Natural killer cell treated with Interleukin-12 subunit alpha and Interleukin-12 subunit beta and Interleukin-15 and Interleukin-18, amount 100 ng/mL, for 72 hours (primary cell): ENCODE data around the gene MAML3. TPM values are rescaled to one million over a fixed set of nuclear protein-coding genes. Genes with fewer than 3 reads are reported as not detected.
A peak's percentile ranks its signal among the peaks of the same experiment; 100 is the strongest.

ENCODE experiments used
- ATAC-seq, 2 donors: fragments of 150-1000 bp; cut with Tn5 transposase in 1 of 2; sonication (Bioruptor Pico), chemical (Tn5 transposase) in 1 of 2; 2 replicates each; pipeline ENCODE4 v1.10.0; 2021
- DNase-seq: peaks from one replicate; pipeline ENCODE4 v3.0.0; 2022; ENCODE audit warnings: low spot score
- H3K27ac Mint-ChIP-seq, 2 donors: 1 replicate in 1 of 2; 2 replicates in 1 of 2; pipeline ENCODE4 v1.8.0; 2022; ENCODE audit warnings: mixed read lengths in 2 of 2, mild to moderate bottlenecking in 1 of 2, moderate library complexity in 1 of 2
- H3K27me3 Mint-ChIP-seq, 2 donors: 1 replicate in 1 of 2; 2 replicates in 1 of 2; pipeline ENCODE4 v1.8.0; 2022; ENCODE audit warnings: mixed read lengths in 2 of 2
- H3K36me3 Mint-ChIP-seq: one replicate; pipeline ENCODE4 v1.8.0; 2022; ENCODE audit warnings: mixed read lengths
- H3K4me1 Mint-ChIP-seq, 2 donors: 1 replicate in 1 of 2; 2 replicates in 1 of 2; pipeline ENCODE4 v1.8.0; 2022; ENCODE audit warnings: low read depth in 2 of 2, mixed read lengths in 2 of 2, mild to moderate bottlenecking in 1 of 2
- H3K4me3 Mint-ChIP-seq: one replicate; pipeline ENCODE4 v1.8.0; 2022; ENCODE audit warnings: mixed read lengths
- H3K9me3 Mint-ChIP-seq: 2 replicates; pipeline ENCODE4 v1.8.0; 2022; ENCODE audit warnings: mixed read lengths
- total RNA-seq, 2 donors: library from RNA; stranded (reverse); gene quantifications; one replicate each; pipeline ENCODE4 v1.2.3, GENCODE V29; 2022

The MAML3 gene
- total RNA-seq, 2 donors from 2014 or later: 0.40 to 1.3 TPM

GRCh38 chr4:139846766-139847165 is 307.2 kb downstream of the MAML3 start:
- Mint-ChIP-seq H3K4me3 (no peak overlapping the region), H3K9me3 (no peaks in the 10 kb centered on the region), H3K27me3 (peaks cover 0 to 8% of the 10 kb centered on the region in 2 donors), H3K27ac (no peak overlapping the region), H3K4me1 (peaks cover 10 to 24% of the 10 kb centered on the region in 2 donors), H3K36me3 (no peaks in the 10 kb centered on the region)
- DNase-seq (no peak), ATAC-seq (no peak)

GRCh38 chr4:139845453-139846093 is 308.4 kb downstream of the MAML3 start:
- no peaks in the 10 kb centered on the region for H3K36me3 Mint-ChIP-seq
- peaks cover 0 to 8% of the 10 kb centered on the region in 2 donors for H3K27me3 Mint-ChIP-seq
- no peak overlapping the region for H3K4me3 Mint-ChIP-seq
- no peak overlapping the region for H3K27ac Mint-ChIP-seq
- no peaks in the 10 kb centered on the region for H3K9me3 Mint-ChIP-seq
- DNase-seq: no peak
- peaks cover 22 to 30% of the 10 kb centered on the region in 2 donors for H3K4me1 Mint-ChIP-seq
- no peak for ATAC-seq

- Mint-ChIP-seq H3K36me3 (no peaks in the 10 kb centered on the region), H3K27ac (no peak overlapping the region), H3K27me3 (peaks cover 0 to 8% of the 10 kb centered on the region in 2 donors), H3K4me3 (no peak overlapping the region), H3K4me1 (peaks cover 32 to 40% of the 10 kb centered on the region in 2 donors), H3K9me3 (no peaks in the 10 kb centered on the region)
- peak in 1 of 2 donors; percentile 41 for ATAC-seq
- no peak for DNase-seq
Observed at GRCh38 chr4:139844459-139845036, 309.4 kb downstream of the MAML3 start.

GRCh38 chr4:139844057-139844456 is 309.9 kb downstream of the MAML3 start:
- H3K27me3 Mint-ChIP-seq: peaks cover 0 to 3% of the 10 kb centered on the region in 2 donors
- no peak overlapping the region for H3K4me3 Mint-ChIP-seq
- H3K27ac Mint-ChIP-seq: no peak overlapping the region
- no peak for ATAC-seq
- H3K36me3 Mint-ChIP-seq: no peaks in the 10 kb centered on the region
- no peaks in the 10 kb centered on the region for H3K9me3 Mint-ChIP-seq
- peaks cover 31 to 42% of the 10 kb centered on the region in 2 donors for H3K4me1 Mint-ChIP-seq
- no peak for DNase-seq

GRCh38 chr4:139843641-139844040 is 310.3 kb downstream of the MAML3 start:
- Mint-ChIP-seq H3K4me1 (peaks cover 29 to 45% of the 10 kb centered on the region in 2 donors), H3K9me3 (no peaks in the 10 kb centered on the region), H3K4me3 (no peak overlapping the region), H3K36me3 (no peaks in the 10 kb centered on the region), H3K27ac (no peak overlapping the region), H3K27me3 (no peaks in the 10 kb centered on the region)
- ATAC-seq (peak in 1 of 2 donors; percentile 31), DNase-seq (no peak)

- ATAC-seq: peak; percentile 85 to 92
- no peaks in the 10 kb centered on the region for H3K27me3 Mint-ChIP-seq
- H3K4me1 Mint-ChIP-seq: peaks cover 29 to 45% of the 10 kb centered on the region in 2 donors
- H3K4me3 Mint-ChIP-seq: peak overlapping the region; percentile 48
- no peaks in the 10 kb centered on the region for H3K36me3 Mint-ChIP-seq
- peak overlapping the region; percentile 17 to 49 for H3K27ac Mint-ChIP-seq
- H3K9me3 Mint-ChIP-seq: no peaks in the 10 kb centered on the region
- peak; percentile 62 for DNase-seq
Observed at GRCh38 chr4:139841464-139842195, 312.4 kb downstream of the MAML3 start.

GRCh38 chr4:139840773-139841172 is 313.2 kb downstream of the MAML3 start:
- ATAC-seq (no peak), DNase-seq (no peak)
- peak overlapping the region; percentile 48 for H3K4me3 Mint-ChIP-seq
- no peaks in the 10 kb centered on the region for H3K27me3 Mint-ChIP-seq
- no peaks in the 10 kb centered on the region for H3K36me3 Mint-ChIP-seq
- H3K9me3 Mint-ChIP-seq: no peaks in the 10 kb centered on the region
- H3K4me1 Mint-ChIP-seq: peaks cover 29 to 45% of the 10 kb centered on the region in 2 donors
- H3K27ac Mint-ChIP-seq: no peak overlapping the region

GRCh38 chr4:139839403-139840031 is 314.5 kb downstream of the MAML3 start:
- H3K9me3 Mint-ChIP-seq: no peaks in the 10 kb centered on the region
- peak overlapping the region in 1 of 2 donors; percentile 78 for H3K27ac Mint-ChIP-seq
- peaks cover 29 to 41% of the 10 kb centered on the region in 2 donors for H3K4me1 Mint-ChIP-seq
- H3K36me3 Mint-ChIP-seq: no peaks in the 10 kb centered on the region
- no peak overlapping the region for H3K4me3 Mint-ChIP-seq
- H3K27me3 Mint-ChIP-seq: no peaks in the 10 kb centered on the region
- ATAC-seq (no peak), DNase-seq (no peak)

- peaks cover 29 to 41% of the 10 kb centered on the region in 2 donors for H3K4me1 Mint-ChIP-seq
- ATAC-seq: no peak
- no peaks in the 10 kb centered on the region for H3K9me3 Mint-ChIP-seq
- H3K36me3 Mint-ChIP-seq: no peaks in the 10 kb centered on the region
- H3K27me3 Mint-ChIP-seq: no peaks in the 10 kb centered on the region
- DNase-seq: no peak
- no peak overlapping the region for H3K27ac Mint-ChIP-seq
- H3K4me3 Mint-ChIP-seq: no peak overlapping the region
Observed at GRCh38 chr4:139838811-139839210, 315.2 kb downstream of the MAML3 start.

- no peak for ATAC-seq
- H3K36me3 Mint-ChIP-seq: no peaks in the 10 kb centered on the region
Observed at GRCh38 chr4:139834981-139835391, 319.0 kb downstream of the MAML3 start.

GRCh38 chr4:139834226-139834662 is 319.7 kb downstream of the MAML3 start:
- no peak overlapping the region for H3K27ac Mint-ChIP-seq
- DNase-seq: no peak
- no peaks in the 10 kb centered on the region for H3K9me3 Mint-ChIP-seq
- peaks cover under 1 to 6% of the 10 kb centered on the region in 2 donors for H3K4me1 Mint-ChIP-seq
- H3K36me3 Mint-ChIP-seq: no peaks in the 10 kb centered on the region
- no peak overlapping the region for H3K4me3 Mint-ChIP-seq
- no peak for ATAC-seq
- H3K27me3 Mint-ChIP-seq: peaks cover 1 to 7% of the 10 kb centered on the region in 2 donors

More at GRCh38 chr4:139834981-139835391, 319.0 kb downstream of the MAML3 start:
- Mint-ChIP-seq H3K27ac (no peak overlapping the region), H3K4me1 (peaks cover 8 to 13% of the 10 kb centered on the region in 2 donors), H3K27me3 (peaks cover 0 to 7% of the 10 kb centered on the region in 2 donors), H3K9me3 (no peaks in the 10 kb centered on the region), H3K4me3 (no peak overlapping the region)
- DNase-seq: no peak

GRCh38 chr4:139833151-139833910 is 320.7 kb downstream of the MAML3 start:
- Mint-ChIP-seq H3K27ac (no peak overlapping the region), H3K4me3 (no peak overlapping the region), H3K27me3 (peaks cover 7 to 17% of the 10 kb centered on the region in 2 donors), H3K36me3 (no peaks in the 10 kb centered on the region), H3K4me1 (no peaks in the 10 kb centered on the region), H3K9me3 (no peaks in the 10 kb centered on the region)
- ATAC-seq (no peak), DNase-seq (no peak)
